Activated effector memory CD4-positive, alpha-beta T cell treated with Interleukin-2 at 50 U/mL for 16 hours (primary cell): ENCODE measurements around the gene GLI2.

Experiments used
- DNase-seq: peaks from one replicate; pipeline ENCODE4 v3.0.0-alpha.2; 2020

GLI2 gene

DNA sequence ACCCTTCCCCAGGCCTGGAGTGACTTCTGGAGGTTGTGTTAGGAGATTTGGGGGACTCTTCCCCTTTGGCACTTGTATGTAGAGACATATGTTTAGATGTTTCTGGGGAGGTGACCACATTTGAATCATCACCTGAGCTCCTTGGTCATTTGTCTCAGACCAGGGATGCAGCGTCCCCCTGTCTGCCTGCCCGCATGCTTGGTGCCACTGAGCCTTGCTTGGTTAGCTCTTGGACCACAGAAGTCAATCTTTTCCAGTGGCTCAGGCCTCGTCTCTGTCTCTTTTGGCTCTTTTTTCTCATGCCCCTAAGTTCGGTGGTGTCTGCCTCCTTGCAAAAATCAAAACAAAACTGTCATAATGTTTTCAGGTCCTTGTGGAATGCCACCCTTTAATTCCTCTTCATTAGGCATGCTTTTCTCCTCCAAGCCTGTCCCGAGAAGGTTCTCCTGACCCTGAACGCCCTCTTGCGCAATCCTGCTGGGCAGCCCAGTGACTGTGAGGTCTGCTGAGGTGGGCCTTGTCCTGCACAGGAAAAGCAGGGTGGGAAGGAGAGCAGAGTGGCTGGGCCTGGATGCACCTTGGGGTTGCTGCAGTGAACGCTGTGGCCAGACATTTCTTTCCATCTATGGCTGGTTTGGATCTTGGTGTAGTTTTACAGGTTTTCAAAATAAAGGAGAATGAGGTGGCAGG lies 24.9 kb downstream of the GLI2 start:
- DNase-seq = no peak

GRCh38 chr2:120761164-120761861 lies 25.6 kb downstream of the GLI2 start:
- DNase-seq = no peak

- no peak for DNase-seq
Measured at GRCh38 chr2:120761911-120762310, 26.2 kb downstream of the GLI2 start.

GRCh38 chr2:120762341-120763061 lies 26.8 kb downstream of the GLI2 start:
- DNase-seq = no peak

- DNase-seq = no peak
Measured at GRCh38 chr2:120763508-120763907, 27.8 kb downstream of the GLI2 start.

GRCh38 chr2:120763931-120764330 lies 28.3 kb downstream of the GLI2 start:
- DNase-seq = no peak

DNA sequence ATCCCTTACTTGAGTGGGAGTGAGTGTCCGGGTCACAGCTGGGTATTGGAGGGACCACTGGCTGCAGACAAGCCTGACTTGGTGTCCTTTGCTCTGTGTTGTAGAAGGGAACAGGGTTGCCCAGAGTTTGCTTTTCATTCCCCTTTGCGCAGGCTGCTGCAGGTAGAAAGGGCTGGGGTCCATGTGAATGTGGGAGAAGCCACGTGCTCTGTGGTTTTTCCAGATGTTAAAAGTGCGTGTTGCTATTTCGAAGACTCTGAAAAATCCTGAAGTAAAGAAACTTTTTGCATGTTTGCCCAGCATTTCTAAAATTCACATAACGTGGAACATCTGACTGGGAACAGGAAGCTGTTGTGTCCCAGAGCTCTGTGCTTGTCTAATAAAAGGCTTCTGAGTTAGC lies 28.8 kb downstream of the GLI2 start:
- DNase-seq = no peak

- no peak for DNase-seq
Measured at GRCh38 chr2:120764991-120765677, 29.5 kb downstream of the GLI2 start.

DNA sequence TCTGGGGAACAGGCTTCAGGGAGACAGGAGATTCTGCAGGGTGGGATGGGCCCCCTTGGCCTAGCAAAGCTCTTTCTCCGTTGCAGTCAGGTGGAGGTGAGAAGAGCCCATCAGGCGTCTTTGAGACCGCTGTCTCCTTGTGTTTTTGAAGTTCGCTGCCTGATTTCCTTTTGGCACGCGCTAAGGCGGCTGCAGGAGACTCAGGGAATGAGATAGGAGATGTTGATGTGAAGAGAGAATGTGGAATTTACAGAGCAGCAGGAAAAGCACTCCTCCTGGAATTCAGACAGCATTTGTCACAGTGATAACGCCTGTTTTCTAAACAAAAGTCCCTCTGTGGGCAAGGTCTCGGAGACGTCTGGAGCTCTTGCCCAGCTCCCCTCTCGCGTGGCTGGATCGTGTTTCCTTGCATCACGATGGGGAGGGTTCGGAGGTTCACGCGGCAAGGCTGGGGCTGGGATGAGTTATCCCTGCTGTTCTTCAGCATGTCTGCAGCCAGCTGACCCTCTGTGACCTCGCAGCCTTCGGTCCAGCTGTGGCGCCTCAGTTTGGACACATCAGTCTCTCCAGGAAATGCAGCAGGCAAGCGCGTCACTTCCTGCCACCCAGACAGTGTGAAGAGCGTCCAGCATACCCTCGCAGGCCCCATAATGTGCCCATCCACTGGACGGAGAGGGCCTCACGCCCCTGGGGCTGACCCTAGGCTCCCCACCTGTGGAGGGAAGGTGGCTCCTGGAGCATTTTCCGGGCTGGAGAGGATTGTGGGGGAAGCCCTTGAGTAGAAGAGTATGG lies 30.2 kb downstream of the GLI2 start:
- DNase-seq = no peak

DNA sequence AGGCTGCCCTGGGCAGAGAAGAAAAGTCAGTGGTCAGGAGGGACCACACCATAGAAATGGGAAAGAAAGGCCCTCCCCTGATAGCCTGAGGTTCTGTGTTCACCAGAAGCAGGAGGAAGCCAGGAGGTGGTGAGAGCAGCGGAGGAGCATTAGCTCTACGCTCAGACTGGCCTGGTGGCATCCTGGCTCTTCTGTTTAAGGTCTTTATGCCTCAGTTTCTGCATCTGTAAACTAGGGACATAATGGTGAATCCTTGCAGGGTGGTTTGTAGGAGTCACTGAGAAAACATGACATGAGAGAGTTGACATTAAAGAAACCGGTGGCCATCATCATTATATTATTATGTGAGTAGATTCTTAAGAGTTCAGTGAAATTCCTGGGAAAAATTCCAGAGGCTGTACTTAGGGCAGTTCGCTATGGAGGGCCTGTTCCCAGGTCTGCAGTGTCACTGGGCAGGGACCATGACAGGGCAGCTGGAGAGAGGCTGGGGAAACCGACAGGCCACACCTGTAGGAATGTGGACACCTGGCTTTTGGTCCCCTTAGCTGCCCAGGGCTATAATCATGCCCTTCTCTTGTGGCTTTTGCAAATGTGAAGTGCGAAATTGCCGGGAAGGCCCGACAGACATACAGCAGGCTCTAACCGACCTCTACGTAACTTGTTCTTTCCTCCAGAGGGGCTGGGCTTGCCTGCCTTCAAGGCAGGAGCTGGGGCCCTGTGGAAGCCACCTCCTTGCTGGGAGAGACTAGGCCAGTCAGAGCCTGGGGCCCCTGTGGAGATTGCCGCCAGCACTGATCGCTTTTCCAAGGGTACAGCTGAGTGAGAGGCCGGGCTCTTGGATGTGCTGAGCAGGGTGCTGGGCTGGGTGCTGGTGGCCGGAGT lies 31.0 kb downstream of the GLI2 start:
- DNase-seq = no peak

DNA sequence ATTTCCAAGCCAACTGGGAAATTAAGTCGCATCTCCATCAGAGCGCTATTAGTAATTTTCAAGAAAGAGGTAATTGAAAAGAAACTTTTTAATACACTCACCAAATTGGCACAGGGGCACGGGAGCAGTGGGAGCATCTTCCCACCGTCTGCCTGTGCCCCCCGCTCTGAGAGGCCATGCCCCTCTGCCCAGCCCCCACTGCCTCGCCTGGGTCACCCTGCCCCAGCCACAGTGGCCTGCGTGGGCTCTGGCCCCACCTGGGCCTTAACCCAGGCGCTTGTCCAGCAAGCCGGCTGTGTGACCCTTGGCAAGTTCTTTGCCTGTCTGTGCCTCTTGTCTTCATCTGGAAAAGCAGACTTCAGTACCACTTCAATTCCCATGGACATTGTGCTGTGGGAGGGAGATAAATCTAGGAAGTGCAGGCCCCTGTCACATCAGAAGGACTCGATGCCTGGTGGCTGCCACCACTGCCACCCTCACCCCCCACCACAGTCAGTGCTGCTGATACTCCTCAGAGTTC lies 31.9 kb downstream of the GLI2 start:
- no peak for DNase-seq

- no peak for DNase-seq
Measured at GRCh38 chr2:120768112-120769048, 32.7 kb downstream of the GLI2 start.

GRCh38 chr2:120769076-120769786 lies 33.6 kb downstream of the GLI2 start:
- no peak for DNase-seq

DNA sequence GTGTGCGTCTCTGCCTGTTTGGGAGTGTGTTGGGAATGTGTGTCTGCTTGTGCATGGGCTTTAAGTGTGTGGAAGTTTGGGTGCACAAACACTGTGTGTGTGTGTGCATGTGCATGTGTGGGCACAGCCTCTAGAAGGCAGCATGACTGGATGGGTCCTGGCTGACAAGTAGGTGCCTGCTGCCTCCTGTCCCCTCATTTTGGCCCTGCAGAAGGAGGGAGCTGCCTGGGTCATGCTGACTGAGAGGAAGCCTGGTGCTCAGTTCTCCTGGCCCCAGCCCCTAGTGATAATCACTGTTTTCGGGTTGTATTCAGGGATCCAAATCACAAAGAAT lies 34.1 kb downstream of the GLI2 start:
- no peak for DNase-seq

- no peak for DNase-seq
Measured at GRCh38 chr2:120770176-120770575, 34.5 kb downstream of the GLI2 start.

GRCh38 chr2:120770641-120771040 lies 35.0 kb downstream of the GLI2 start:
- DNase-seq = no peak

DNA sequence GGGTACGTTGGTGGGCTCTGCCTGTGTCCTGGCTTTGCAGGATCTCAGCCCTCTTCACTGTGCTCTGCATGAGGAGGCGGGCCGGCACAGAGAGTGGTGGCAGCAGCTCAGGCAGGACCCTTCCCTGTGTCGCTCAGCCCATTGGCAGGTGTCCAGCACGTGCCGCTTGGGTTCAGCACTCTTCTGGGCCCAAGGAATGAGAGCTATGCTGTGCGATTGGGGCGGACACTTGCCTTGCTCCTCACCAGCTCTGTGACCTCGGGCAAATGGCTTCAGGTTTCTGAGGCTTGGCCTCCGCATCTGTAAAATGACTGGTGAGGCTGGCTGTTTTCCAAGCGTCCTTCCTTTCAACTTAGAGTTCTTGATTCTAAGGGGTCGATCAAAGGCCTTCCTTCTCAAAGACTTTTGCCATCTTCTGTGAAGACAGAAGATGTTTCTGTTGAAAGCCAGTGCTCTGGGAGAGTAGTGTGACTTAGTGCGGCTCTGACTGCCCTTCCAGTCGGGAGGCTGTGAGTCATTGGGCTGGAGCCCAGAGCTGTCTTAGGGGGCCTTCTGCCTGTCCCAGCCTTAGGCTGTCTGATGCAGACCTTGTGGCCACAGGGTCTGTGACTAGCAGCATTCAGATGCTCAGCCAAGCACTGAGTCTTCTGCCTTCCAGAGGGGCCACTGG lies 35.6 kb downstream of the GLI2 start:
- no peak for DNase-seq

DNA sequence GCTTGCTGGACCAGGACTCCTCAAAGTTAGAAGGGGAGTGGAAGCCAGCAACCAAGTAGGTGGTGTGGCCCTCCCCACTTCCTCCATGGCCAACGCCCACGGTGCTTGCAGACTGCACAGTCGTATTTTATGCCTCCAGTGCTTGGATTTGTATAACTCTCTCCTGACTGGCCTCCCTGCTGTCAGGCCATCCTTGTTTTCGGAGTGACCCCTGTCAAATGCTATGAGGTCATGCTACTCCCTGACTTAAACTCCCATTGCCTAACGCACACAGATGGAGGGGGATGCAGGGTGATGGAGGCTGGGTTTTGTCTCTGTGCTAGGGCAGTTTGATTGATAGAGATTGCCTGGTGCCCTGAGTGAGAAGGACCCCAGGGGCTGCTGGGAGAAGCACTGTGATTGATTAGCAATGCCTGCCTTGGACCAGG lies 36.1 kb downstream of the GLI2 start:
- DNase-seq = no peak

DNA sequence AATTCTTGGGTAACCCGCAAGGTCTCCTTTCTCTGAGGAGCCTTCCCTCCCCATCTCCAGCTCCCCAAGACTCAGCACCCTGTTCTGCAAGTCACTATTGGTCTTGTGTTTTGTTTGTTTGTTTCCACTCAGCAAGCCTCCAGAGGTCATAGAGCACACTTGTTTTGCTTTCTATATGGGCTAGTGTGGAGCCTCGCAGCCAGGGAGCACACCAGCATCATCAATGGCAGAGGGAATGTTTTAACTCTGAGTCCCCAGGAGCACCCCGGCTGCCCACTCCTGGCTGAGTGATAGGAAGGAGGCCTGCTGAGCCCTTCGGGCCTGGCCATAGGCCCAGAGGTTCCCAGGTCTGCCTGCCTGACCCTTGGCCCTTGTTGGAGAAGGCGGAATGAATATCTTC lies 36.6 kb downstream of the GLI2 start:
- DNase-seq = no peak
